Daoy (cell line): ENCODE data around the gene SLIT1. TPM values are rescaled to one million over a fixed set of nuclear protein-coding genes. Genes with fewer than 3 reads are reported as not detected.
A peak's percentile ranks its signal among the peaks of the same experiment; 100 is the strongest.

ENCODE experiments used
- DNase-seq: peaks from one replicate; pipeline ENCODE4 v3.0.0-alpha.2; 2015; ENCODE audit warnings: low read depth
- total RNA-seq: library from RNA; depleted of rRNA; stranded (reverse); fragments of >200 nt; shearing (Covaris generic); gene quantifications from 2 replicates; pipeline ENCODE4 v1.2.3, GENCODE V29; 2014

SLIT1 gene
- total RNA-seq, 1 experiment from 2014 or later = 0.11 TPM

- peak; percentile 25 for DNase-seq
Observed at GRCh38 chr10:97140049-97140846, 45.5 kb downstream of the SLIT1 start.

GRCh38 chr10:97139651-97140048, 46.1 kb downstream of the SLIT1 start:
- DNase-seq = no peak

- DNase-seq = no peak
Observed at GRCh38 chr10:97138846-97139245, 46.9 kb downstream of the SLIT1 start.

GRCh38 chr10:97138174-97138573, 47.6 kb downstream of the SLIT1 start:
- DNase-seq = no peak

- DNase-seq = no peak
Observed at GRCh38 chr10:97136756-97137155, 49.0 kb downstream of the SLIT1 start.

- no peak for DNase-seq
Observed at GRCh38 chr10:97135464-97135863, 50.3 kb downstream of the SLIT1 start.

GRCh38 chr10:97134983-97135382, 50.8 kb downstream of the SLIT1 start:
- DNase-seq = no peak

- DNase-seq = no peak
Observed at GRCh38 chr10:97134110-97134509, 51.6 kb downstream of the SLIT1 start.

- DNase-seq = no peak
Observed at GRCh38 chr10:97132273-97132672, 53.5 kb downstream of the SLIT1 start.

- DNase-seq = no peak
Observed at GRCh38 chr10:97131666-97132065, 54.1 kb downstream of the SLIT1 start.

GRCh38 chr10:97131181-97131628, 54.6 kb downstream of the SLIT1 start:
- DNase-seq = no peak

GRCh38 chr10:97129666-97130065, 56.1 kb downstream of the SLIT1 start:
- no peak for DNase-seq

GRCh38 chr10:97128516-97129154, 57.1 kb downstream of the SLIT1 start:
- no peak for DNase-seq

- no peak for DNase-seq
Observed at GRCh38 chr10:97128039-97128492, 57.7 kb downstream of the SLIT1 start.

- DNase-seq = no peak
Observed at GRCh38 chr10:97127509-97127908, 58.2 kb downstream of the SLIT1 start.

GRCh38 chr10:97124211-97124610, 61.5 kb downstream of the SLIT1 start:
- no peak for DNase-seq

GRCh38 chr10:97123765-97124164, 62.0 kb downstream of the SLIT1 start:
- DNase-seq = no peak

- no peak for DNase-seq
Observed at GRCh38 chr10:97121041-97121440, 64.7 kb downstream of the SLIT1 start.

GRCh38 chr10:97120370-97120769, 65.4 kb downstream of the SLIT1 start:
- DNase-seq = no peak

GRCh38 chr10:97119058-97119745, 66.6 kb downstream of the SLIT1 start:
- DNase-seq = no peak

GRCh38 chr10:97117372-97117771, 68.4 kb downstream of the SLIT1 start:
- no peak for DNase-seq

- no peak for DNase-seq
Observed at GRCh38 chr10:97116462-97117162, 69.1 kb downstream of the SLIT1 start.
